GM19239 (cell line): Measurements from ENCODE around the gene NT5DC1.
A peak's percentile ranks its signal among the peaks of the same experiment; 100 is the strongest.

Experiments
- DNase-seq: peaks from one replicate; pipeline ENCODE4 v3.0.0; 2011; ENCODE audit warnings: low spot score; ENCODE audit not compliant: insufficient read length
- FAIRE-seq: peaks from 2 replicates; lab custom pipeline; 2011; peaks lifted over from hg19 to GRCh38; lab: Jason Lieb, UNC

Gene NT5DC1

GRCh38 chr6:116221911-116222310, 121.3 kb downstream of the NT5DC1 start:
- FAIRE-seq = no peak

GRCh38 chr6:116223355-116223754, 122.7 kb downstream of the NT5DC1 start:
- FAIRE-seq (no peak), DNase-seq (no peak)

More at GRCh38 chr6:116221911-116222310, 121.3 kb downstream of the NT5DC1 start:
- DNase-seq = no peak

- FAIRE-seq = no peak
- DNase-seq = no peak
Measured at GRCh38 chr6:116229287-116229913, 128.7 kb downstream of the NT5DC1 start.

- FAIRE-seq (no peak), DNase-seq (no peak)
Measured at GRCh38 chr6:116234689-116235088, 134.0 kb downstream of the NT5DC1 start.

GRCh38 chr6:116238083-116238482, 137.4 kb downstream of the NT5DC1 start:
- DNase-seq (no peak), FAIRE-seq (no peak)

- no peak for FAIRE-seq
- DNase-seq = no peak
Measured at GRCh38 chr6:116239256-116239655, 138.6 kb downstream of the NT5DC1 start.

GRCh38 chr6:116239856-116240255, 139.2 kb downstream of the NT5DC1 start:
- no peak for DNase-seq
- no peak for FAIRE-seq

GRCh38 chr6:116244284-116244683, 143.6 kb downstream of the NT5DC1 start:
- DNase-seq (no peak), FAIRE-seq (no peak)

- DNase-seq (no peak), FAIRE-seq (peak; percentile 51)
Measured at GRCh38 chr6:116246089-116246488, 145.4 kb downstream of the NT5DC1 start.

GRCh38 chr6:116247285-116247684, 146.6 kb downstream of the NT5DC1 start:
- FAIRE-seq (no peak), DNase-seq (no peak)

GRCh38 chr6:116248577-116248976, 147.9 kb downstream of the NT5DC1 start:
- DNase-seq (no peak), FAIRE-seq (no peak)

GRCh38 chr6:116251568-116252384, 151.1 kb downstream of the NT5DC1 start:
- DNase-seq (no peak), FAIRE-seq (no peak)

- no peak for FAIRE-seq
Measured at GRCh38 chr6:116253188-116253504, 152.5 kb downstream of the NT5DC1 start.

GRCh38 chr6:116253505-116254296, 153.0 kb downstream of the NT5DC1 start, which contains the start of gene TSPYL4:
Gene TSPYL4 (minus strand): TSS chr6:116254075. CDS start chr6:116254008, 67 bp downstream.
- peak; percentile 90 for DNase-seq
- peak; percentile 97 for FAIRE-seq

More at GRCh38 chr6:116253188-116253504, 152.5 kb downstream of the NT5DC1 start:
- no peak for DNase-seq

GRCh38 chr6:116254297-116255056, 153.8 kb downstream of the NT5DC1 start:
- DNase-seq (no peak), FAIRE-seq (peak; percentile 11)

- no peak for DNase-seq
- no peak for FAIRE-seq
Measured at GRCh38 chr6:116255246-116255800, 154.7 kb downstream of the NT5DC1 start.

GRCh38 chr6:116256694-116257093, 156.0 kb downstream of the NT5DC1 start:
- FAIRE-seq = no peak
- no peak for DNase-seq

- DNase-seq (no peak), FAIRE-seq (no peak)
Measured at GRCh38 chr6:116258520-116258919, 157.9 kb downstream of the NT5DC1 start.

- FAIRE-seq = no peak
Measured at GRCh38 chr6:116263353-116263752, 162.7 kb downstream of the NT5DC1 start.

More at GRCh38 chr6:116263353-116263752, 162.7 kb downstream of the NT5DC1 start:
- DNase-seq = no peak
